B cell (primary cell): Measurements from ENCODE around the gene PRM2. TPM values are rescaled to one million over a fixed set of nuclear protein-coding genes. Genes with fewer than 3 reads are reported as not detected.

Experiments
- ATAC-seq: fragments of 200-7000 bp; cut with Tn5 transposase; one replicate; pipeline ENCODE4 v1.10.0; 2021; ENCODE audit warnings: low read depth, mild to moderate bottlenecking, moderate number of reproducible peaks, moderate library complexity
- CTCF ChIA-PET: fragments of 350-600 bp; sonication (Branson Sonifier 250); formaldehyde crosslinking; loops from one replicate; lab custom pipeline; 2021; ENCODE audit warnings: antibody characterized with exemption, inconsistent platforms; lab: Charles Lee
- POLR2A ChIA-PET: fragments of 350-600 bp; sonication (Branson Sonifier 250); formaldehyde crosslinking; loops from one replicate; lab custom pipeline; 2021; ENCODE audit warnings: antibody characterized with exemption; lab: Charles Lee
- DNase-seq: peaks from one replicate; pipeline ENCODE4 v3.0.0; 2013
- H2AFZ ChIP-seq: 2 replicates; pipeline ENCODE4 v1.6.1; 2012; ENCODE audit warnings: mild to moderate bottlenecking, low read depth, low read length; ENCODE audit not compliant: insufficient read depth, poor library complexity, severe bottlenecking
- H3K27ac ChIP-seq, 2 donors: 1 replicate in 1 of 2; 2 replicates in 1 of 2; pipeline ENCODE4 v1.5.1; 2012 to 2013; ENCODE audit warnings: low read length in 2 of 2, mild to moderate bottlenecking in 2 of 2, moderate library complexity in 1 of 2
- H3K27me3 ChIP-seq, 4 experiments: fragments of 200-600 bp in 1 of 4; sonication (generic) in 1 of 4; replicated peaks in 1 of 4; 1 replicate in 2 of 4; 2 replicates in 2 of 4; pipeline versions ENCODE4 v1.6.1 to v1.7.0; 2013 to 2016; ENCODE audit warnings: low read length in 3 of 4, mild to moderate bottlenecking in 2 of 4, mixed read lengths in 1 of 4, moderate library complexity in 1 of 4; ENCODE audit not compliant: insufficient read depth in 4 of 4, control insufficient read depth in 3 of 4; ENCODE audit errors: control extremely low read depth in 1 of 4
- H3K36me3 ChIP-seq, 2 experiments: replicated peaks in 1 of 2; 1 replicate in 1 of 2; 2 replicates in 1 of 2; pipeline versions ENCODE4 v1.6.1 to v1.7.1; 2013; ENCODE audit warnings: low read length in 1 of 2; ENCODE audit not compliant: insufficient read depth in 2 of 2, control insufficient read depth in 1 of 2; ENCODE audit errors: control extremely low read depth in 1 of 2, extremely low read depth in 1 of 2
- H3K4me1 ChIP-seq, 2 donors: fragments of 200-600 bp in 1 of 2; sonication (generic) in 1 of 2; 1 replicate in 1 of 2; 2 replicates in 1 of 2; pipeline versions ENCODE4 v1.5.1 to v1.6.1; 2013 to 2017; ENCODE audit warnings: low read length in 2 of 2; ENCODE audit not compliant: control insufficient read depth in 2 of 2, insufficient read depth in 2 of 2
- H3K4me2 ChIP-seq: replicated peaks from 2 replicates; pipeline ENCODE3; 2012; ENCODE audit warnings: mild to moderate bottlenecking, low read depth, low read length; ENCODE audit not compliant: poor library complexity, severe bottlenecking
- H3K4me3 ChIP-seq, 5 experiments: fragments of 200-600 bp in 1 of 5; sonication (generic) in 1 of 5; 1 replicate in 3 of 5; 2 replicates in 2 of 5; pipeline versions ENCODE4 v1.5.1 to v1.7.0; 2011 to 2016; ENCODE audit warnings: low read length in 4 of 5, mild to moderate bottlenecking in 4 of 5, low read depth in 2 of 5, control low read depth in 1 of 5, moderate library complexity in 1 of 5; ENCODE audit not compliant: insufficient read depth in 1 of 5; ENCODE audit errors: control extremely low read depth in 1 of 5, extremely low read depth in 1 of 5
- H3K79me2 ChIP-seq: fragments of 200-600 bp; sonication (generic); one replicate; pipeline ENCODE4 v1.6.0; 2016; ENCODE audit warnings: low read length; ENCODE audit not compliant: control insufficient read depth, insufficient read depth
- H3K9ac ChIP-seq: fragments of 200-600 bp; sonication (generic); 2 replicates; pipeline ENCODE4 v1.6.1; 2017; ENCODE audit warnings: mild to moderate bottlenecking, low read length, moderate library complexity
- H3K9me3 ChIP-seq, 3 donors: one replicate each; pipeline versions ENCODE4 v1.6.1 to v1.7.1; 2013; ENCODE audit warnings: low read length in 2 of 3; ENCODE audit not compliant: control insufficient read depth in 2 of 3, insufficient read depth in 1 of 3; ENCODE audit errors: control extremely low read depth in 1 of 3
- H4K20me1 ChIP-seq: 2 replicates; pipeline ENCODE4 v1.6.0; 2012; ENCODE audit warnings: mild to moderate bottlenecking, low read length; ENCODE audit not compliant: insufficient read depth, control insufficient read depth, poor library complexity, severe bottlenecking
- H3K27ac Mint-ChIP-seq: one replicate; pipeline ENCODE4 v1.8.0; 2021; ENCODE audit warnings: mixed read lengths
- H3K27me3 Mint-ChIP-seq: one replicate; pipeline ENCODE4 v1.8.0; 2021; ENCODE audit warnings: mixed read lengths
- H3K4me1 Mint-ChIP-seq: one replicate; pipeline ENCODE4 v1.8.0; 2021; ENCODE audit warnings: mixed read lengths
- H3K4me3 Mint-ChIP-seq: one replicate; pipeline ENCODE4 v1.8.0; 2021; ENCODE audit warnings: mixed read lengths
- H3K9me3 Mint-ChIP-seq: one replicate; pipeline ENCODE4 v1.8.0; 2022; ENCODE audit warnings: mixed read lengths; ENCODE audit not compliant: insufficient read depth
- EZH2 ChIP-seq: IDR thresholded peaks from 2 replicates; pipeline ENCODE4 v1.6.1; 2012; ENCODE audit warnings: borderline replicate concordance, low read depth, mild to moderate bottlenecking, moderate library complexity, low read length; ENCODE audit not compliant: insufficient read depth, poor library complexity, severe bottlenecking
- WGBS: methylation state at CpG from one replicate; pipeline ENCODE4 v1.1.5; 2013; ENCODE audit warnings: missing lambda C conversion rate; ENCODE audit not compliant: insufficient coverage; 5-methylcytosine and 5-hydroxymethylcytosine counted together
- intact Hi-C: fragments of 100-400 bp; cut with micrococcal nuclease; formaldehyde crosslinking; loops from one replicate; pipeline ENCODE4 v1.10.0; 2022
- polyA plus RNA-seq: library from polyadenylated mRNA; depleted of rRNA; stranded (reverse); fragments of >200 nt; gene quantifications from 2 replicates; pipeline ENCODE4 v1.2.3, GENCODE V29; 2012
- total RNA-seq, 2 donors: library from RNA; stranded (reverse); fragments of 120-200 nt in 1 of 2; gene quantifications; 1 replicate in 1 of 2; 2 replicates in 1 of 2; pipeline versions ENCODE4 v1.2.3 to v1.2.4, GENCODE V29; 2013 to 2022
- TF ChIP-seq, protein P1 (sequence below): fragments of 200-600 bp; IDR thresholded peaks from one replicate; pipeline ENCODE4 v1.8.0; 2022; ENCODE audit warnings: antibody characterized with exemption, mild to moderate bottlenecking

Gene PRM2
- total and polyA plus RNA-seq, 2 donors (not counting 1 experiment from before 2014, with no cell fraction given), result not detected

- CTCF ChIA-PET, result interaction anchor here (0.8 to 1.8 kb wide), 4 partner anchors 13 to 66 kb away, joined by 3 to 5 read pairs (median 4); partner anchors contain the start of gene SOCS1
- no peak for ATAC-seq
These were observed 15.9 kb upstream of the PRM2 start for GRCh38 chr16:11292076-11292748.

More at GRCh38 chr16:11292076-11292748, 15.9 kb upstream of the PRM2 start:
- H3K27me3 Mint-ChIP-seq, result no peaks in the 10 kb centered on the region
- H4K20me1 ChIP-seq, result no peaks in the 10 kb centered on the region
- H3K4me3 ChIP-seq, result no peak overlapping the region
- POLR2A ChIA-PET, result no interaction called here
- DNase-seq, result no peak
- no peak overlapping the region for H3K27ac Mint-ChIP-seq
- H3K4me1 Mint-ChIP-seq, result peaks cover 45% of the 10 kb centered on the region
- no peaks in the 10 kb centered on the region for H3K9me3 ChIP-seq
- no peaks in the 10 kb centered on the region for H3K36me3 ChIP-seq
- no peak overlapping the region for H3K27ac ChIP-seq
- H3K27me3 ChIP-seq, result peaks cover 0 to 6% (median 0%) of the 10 kb centered on the region in 4 experiments
- TF ChIP-seq EZH2, result no peak
- TF ChIP-seq, protein P1, sequence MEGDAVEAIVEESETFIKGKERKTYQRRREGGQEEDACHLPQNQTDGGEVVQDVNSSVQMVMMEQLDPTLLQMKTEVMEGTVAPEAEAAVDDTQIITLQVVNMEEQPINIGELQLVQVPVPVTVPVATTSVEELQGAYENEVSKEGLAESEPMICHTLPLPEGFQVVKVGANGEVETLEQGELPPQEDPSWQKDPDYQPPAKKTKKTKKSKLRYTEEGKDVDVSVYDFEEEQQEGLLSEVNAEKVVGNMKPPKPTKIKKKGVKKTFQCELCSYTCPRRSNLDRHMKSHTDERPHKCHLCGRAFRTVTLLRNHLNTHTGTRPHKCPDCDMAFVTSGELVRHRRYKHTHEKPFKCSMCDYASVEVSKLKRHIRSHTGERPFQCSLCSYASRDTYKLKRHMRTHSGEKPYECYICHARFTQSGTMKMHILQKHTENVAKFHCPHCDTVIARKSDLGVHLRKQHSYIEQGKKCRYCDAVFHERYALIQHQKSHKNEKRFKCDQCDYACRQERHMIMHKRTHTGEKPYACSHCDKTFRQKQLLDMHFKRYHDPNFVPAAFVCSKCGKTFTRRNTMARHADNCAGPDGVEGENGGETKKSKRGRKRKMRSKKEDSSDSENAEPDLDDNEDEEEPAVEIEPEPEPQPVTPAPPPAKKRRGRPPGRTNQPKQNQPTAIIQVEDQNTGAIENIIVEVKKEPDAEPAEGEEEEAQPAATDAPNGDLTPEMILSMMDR, result no peak
- H3K4me3 Mint-ChIP-seq, result no peak overlapping the region
- 100% methylated on average over 3 of the region's 7 CpGs for WGBS
- H3K9ac ChIP-seq, result no peak overlapping the region
- no peak overlapping the region for H2AFZ ChIP-seq
- no peak overlapping the region for H3K4me2 ChIP-seq
- H3K9me3 Mint-ChIP-seq, result no peaks in the 10 kb centered on the region
- peaks cover 29 to 33% of the 10 kb centered on the region in 2 donors for H3K4me1 ChIP-seq
- H3K79me2 ChIP-seq, result no peaks in the 10 kb centered on the region
- intact Hi-C loops, result no loop called here
